ENCODE results near the gene PPP5C.
"Not testable (repeated sequence)": the region's sequence is repeated elsewhere in the genome, so short reads cannot be mapped to it uniquely, and the experiment has no call there.

Gene PPP5C

DNA sequence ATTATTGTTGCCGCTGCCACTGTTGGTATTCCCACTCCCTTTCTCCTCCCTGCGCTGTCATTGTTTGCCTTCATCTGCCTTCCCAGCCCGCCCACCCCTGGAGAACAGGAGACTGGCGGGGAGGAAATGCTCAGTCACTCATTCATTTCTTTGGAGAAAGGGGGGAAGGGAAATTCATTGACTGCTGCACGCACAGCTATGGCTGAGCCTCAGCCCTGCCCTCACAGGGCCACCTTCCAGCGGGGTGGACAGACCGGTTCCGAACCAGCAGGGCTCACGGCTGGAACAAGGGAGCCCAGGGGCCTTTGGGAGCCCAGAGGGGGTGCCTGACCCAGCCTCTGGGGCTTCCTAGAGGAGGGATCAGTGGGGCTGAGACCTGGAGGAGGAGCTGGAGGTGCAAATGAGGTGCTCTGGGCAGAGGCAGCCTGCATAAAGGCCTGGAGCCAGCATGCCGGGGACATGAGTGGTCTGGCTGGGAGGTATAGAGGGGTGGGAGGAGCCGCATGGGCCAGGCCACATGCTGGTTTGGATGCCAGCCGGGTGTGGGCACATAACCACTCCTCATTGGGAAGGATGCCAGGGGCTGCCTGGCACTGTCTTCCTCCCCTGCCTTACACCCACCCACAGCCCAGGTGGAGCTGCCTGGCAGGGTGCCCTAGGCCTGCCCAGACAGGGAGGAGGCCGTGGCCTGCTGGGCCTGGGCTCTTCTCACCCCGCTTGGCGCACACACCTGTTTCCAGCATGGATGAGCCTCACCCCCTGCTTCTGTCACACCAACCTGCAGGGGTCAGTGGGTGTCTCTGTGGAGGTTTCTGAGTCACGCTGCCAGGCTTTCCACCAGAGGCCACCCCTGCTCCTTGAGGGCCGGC, 26.8 kb downstream of the PPP5C start:
- H3K4me3 ChIP-seq (ENCODE audit: low read depth, low read length), result no peak overlapping the region

GRCh38 chr19:46374536-46375475, 27.9 kb downstream of the PPP5C start:
- no peak overlapping the region for H3K4me3 ChIP-seq (ENCODE audit: low read depth, low read length)
- TF ChIP-seq CTCF (IDR thresholded peaks at IDR 0.05; ENCODE audit: borderline replicate concordance, insufficient read depth, low read depth, low read length), result no peak

More for the DNA sequence above, 26.8 kb downstream of the PPP5C start:
- TF ChIP-seq CTCF (IDR thresholded peaks at IDR 0.05; ENCODE audit: borderline replicate concordance, insufficient read depth, low read depth, low read length), result no peak

- not testable (repeated sequence) for H3K4me3 ChIP-seq (ENCODE audit: low read depth, low read length)
Measured at GRCh38 chr19:46375476-46376067, 28.7 kb downstream of the PPP5C start.

DNA sequence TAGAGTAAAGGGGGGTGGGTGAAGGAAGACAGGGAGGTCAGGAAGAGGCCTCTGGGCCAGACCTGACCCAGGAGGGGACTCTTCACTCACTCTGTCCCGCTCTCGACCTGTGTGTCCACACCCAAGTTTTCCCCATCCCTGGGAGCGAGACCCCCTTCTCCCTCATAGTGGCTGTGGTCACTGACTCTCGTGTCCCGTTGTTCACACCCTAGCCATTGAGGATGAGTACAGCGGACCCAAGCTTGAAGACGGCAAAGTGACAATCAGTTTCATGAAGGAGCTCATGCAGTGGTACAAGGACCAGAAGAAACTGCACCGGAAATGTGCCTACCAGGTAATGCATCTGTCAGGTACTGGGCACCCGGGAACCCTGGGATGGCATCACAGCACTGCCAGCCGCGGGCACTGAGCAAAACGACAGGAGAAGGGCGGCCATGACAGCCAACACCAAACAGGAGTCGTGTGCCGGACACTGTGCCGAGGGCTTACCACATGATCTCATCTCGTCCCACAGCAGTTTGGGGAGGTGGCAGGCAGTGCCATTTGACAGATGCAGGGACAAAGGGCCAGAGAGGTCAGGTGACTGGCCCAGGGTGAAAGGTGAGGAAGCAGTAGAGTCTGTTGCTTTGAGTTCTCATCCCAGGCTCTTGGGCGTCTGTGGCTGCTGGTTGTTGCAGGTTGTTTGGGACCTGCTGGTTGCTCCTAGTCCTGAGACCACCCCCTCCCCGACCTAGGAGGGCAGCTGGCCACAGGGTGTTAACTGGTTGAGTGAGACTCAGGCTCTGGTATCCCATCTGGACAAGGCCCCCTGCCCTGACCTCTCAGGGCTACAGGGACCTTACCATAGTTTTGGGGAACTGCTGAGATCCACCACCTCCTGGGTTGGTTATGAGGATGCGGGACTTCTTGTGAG, 29.6 kb downstream of the PPP5C start:
- H3K4me3 ChIP-seq (ENCODE audit: low read depth, low read length), result no peak overlapping the region
- no peak for TF ChIP-seq CTCF (IDR thresholded peaks at IDR 0.05; ENCODE audit: borderline replicate concordance, insufficient read depth, low read depth, low read length)

GRCh38 chr19:46378268-46378667, 31.4 kb downstream of the PPP5C start:
- H3K4me3 ChIP-seq (ENCODE audit: low read depth, low read length), result no peak overlapping the region
- no peak for TF ChIP-seq CTCF (IDR thresholded peaks at IDR 0.05; ENCODE audit: borderline replicate concordance, insufficient read depth, low read depth, low read length)

- no peak for TF ChIP-seq CTCF (IDR thresholded peaks at IDR 0.05; ENCODE audit: borderline replicate concordance, insufficient read depth, low read depth, low read length)
Measured at GRCh38 chr19:46380690-46381089, 33.8 kb downstream of the PPP5C start.

More at GRCh38 chr19:46380690-46381089, 33.8 kb downstream of the PPP5C start:
- no peak overlapping the region for H3K4me3 ChIP-seq (ENCODE audit: low read depth, low read length)
